Measurements from ENCODE around the gene ACTN1. TPM values are rescaled to one million over a fixed set of nuclear protein-coding genes. Genes with fewer than 3 reads are reported as not detected.

ACTN1 gene
- total RNA-seq, 1 experiment from 2014 or later: 212 TPM

DNA sequence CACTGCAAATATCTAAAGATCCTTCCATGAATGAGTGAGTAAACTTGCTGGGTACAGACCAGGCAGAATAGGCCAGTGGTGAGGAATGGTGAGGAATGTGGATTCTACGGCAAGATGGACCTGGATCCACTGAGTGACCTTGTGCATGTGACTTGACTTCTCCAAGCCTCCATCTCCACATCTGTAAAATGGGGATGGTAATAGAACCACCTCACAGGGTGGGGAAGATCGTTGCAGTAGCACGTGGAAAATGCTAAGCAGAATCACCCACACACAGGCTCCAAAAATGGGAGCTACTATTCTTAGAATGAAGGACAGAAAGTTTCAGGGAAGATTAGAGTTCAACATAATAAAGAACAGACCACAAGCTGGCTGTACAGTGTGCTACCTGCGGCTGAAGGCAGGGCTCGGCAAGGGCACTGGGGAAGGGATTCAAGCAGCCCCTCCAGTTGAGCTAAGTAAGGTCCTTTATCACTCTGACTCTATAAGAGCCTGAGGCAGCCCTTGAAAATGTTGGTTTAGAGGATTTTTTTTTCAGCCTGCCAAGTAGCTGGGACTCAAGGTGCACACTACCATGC is 47.5 kb downstream of the ACTN1 start:
- no peaks in the 10 kb centered on the region for H3K36me3 ChIP-seq (ENCODE audit: control insufficient read depth, insufficient read depth, low read length)

DNA sequence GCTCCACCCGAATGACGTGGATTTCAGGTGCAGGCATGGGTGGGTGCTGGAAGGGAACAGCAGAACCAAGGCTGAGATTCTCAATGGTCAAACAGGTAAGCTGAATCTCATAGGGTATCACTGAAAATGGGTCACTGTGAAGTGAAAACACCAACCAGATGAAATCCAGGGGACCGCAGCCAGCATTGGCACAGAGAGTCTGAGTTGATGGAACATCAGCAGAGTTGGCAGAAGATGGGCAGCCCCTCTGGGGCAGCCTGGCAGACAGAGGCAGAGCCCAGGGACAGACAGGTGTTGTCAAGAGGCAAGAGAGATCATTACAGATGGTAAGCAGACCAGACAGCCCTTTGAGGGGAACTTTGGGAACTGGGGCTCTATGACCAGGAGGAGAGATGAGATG is 48.0 kb downstream of the ACTN1 start:
- intact Hi-C loops (cut with micrococcal nuclease; ENCODE audit: unreplicated experiment): no loop called here
- Histone ChIP-seq H3K4me3 (ENCODE audit: low read depth in 2 of 2, low read length in 2 of 2) (no peak overlapping the region), H3K9me3 (ENCODE audit: control insufficient read depth, insufficient read depth, low read depth, low read length) (no peaks in the 10 kb centered on the region), H3K36me3 (ENCODE audit: control insufficient read depth, insufficient read depth, low read length) (no peaks in the 10 kb centered on the region), H3K27me3 (ENCODE audit: control insufficient read depth, insufficient read depth, low read length) (no peaks in the 10 kb centered on the region), H3K4me1 (ENCODE audit: control insufficient read depth, insufficient read depth, low read length) (peaks cover 15% of the 10 kb centered on the region), H3K27ac (ENCODE audit: low read length) (no peak overlapping the region)
- BruUV-seq (replicated peaks): no TSS peak
- ATAC-seq (no peak), DNase-seq (ENCODE audit: low read depth, low spot score) (no peak)
- in situ Hi-C loops (cut with HindIII; ENCODE audit: low pct_unique_long_range_greater_than_20kb, low sequenced_read_pairs): no loop called here
- CTCF ChIA-PET: no interaction called here
- POLR2A ChIA-PET: no interaction called here
- TF ChIP-seq, protein P1, sequence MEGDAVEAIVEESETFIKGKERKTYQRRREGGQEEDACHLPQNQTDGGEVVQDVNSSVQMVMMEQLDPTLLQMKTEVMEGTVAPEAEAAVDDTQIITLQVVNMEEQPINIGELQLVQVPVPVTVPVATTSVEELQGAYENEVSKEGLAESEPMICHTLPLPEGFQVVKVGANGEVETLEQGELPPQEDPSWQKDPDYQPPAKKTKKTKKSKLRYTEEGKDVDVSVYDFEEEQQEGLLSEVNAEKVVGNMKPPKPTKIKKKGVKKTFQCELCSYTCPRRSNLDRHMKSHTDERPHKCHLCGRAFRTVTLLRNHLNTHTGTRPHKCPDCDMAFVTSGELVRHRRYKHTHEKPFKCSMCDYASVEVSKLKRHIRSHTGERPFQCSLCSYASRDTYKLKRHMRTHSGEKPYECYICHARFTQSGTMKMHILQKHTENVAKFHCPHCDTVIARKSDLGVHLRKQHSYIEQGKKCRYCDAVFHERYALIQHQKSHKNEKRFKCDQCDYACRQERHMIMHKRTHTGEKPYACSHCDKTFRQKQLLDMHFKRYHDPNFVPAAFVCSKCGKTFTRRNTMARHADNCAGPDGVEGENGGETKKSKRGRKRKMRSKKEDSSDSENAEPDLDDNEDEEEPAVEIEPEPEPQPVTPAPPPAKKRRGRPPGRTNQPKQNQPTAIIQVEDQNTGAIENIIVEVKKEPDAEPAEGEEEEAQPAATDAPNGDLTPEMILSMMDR (IDR thresholded peaks at IDR 0.05): no peak
- no peak for TF ChIP-seq TCF7L2 (IDR thresholded peaks at IDR 0.05; ENCODE audit: low read depth, low read length)

More for the DNA sequence above, 47.5 kb downstream of the ACTN1 start:
- no peak for TF ChIP-seq SIN3A (IDR thresholded peaks at IDR 0.05; ENCODE audit: borderline replicate concordance, insufficient read depth, low read depth, low read length)
- no peak for TF ChIP-seq TCF7L2 (IDR thresholded peaks at IDR 0.05; ENCODE audit: low read depth, low read length)
- TF ChIP-seq, protein P1 (IDR thresholded peaks at IDR 0.05): no peak
- TF ChIP-seq POLR2AphosphoS5 (IDR thresholded peaks at IDR 0.05; ENCODE audit: low read depth, low read length): no peak
- TF ChIP-seq, protein P2, sequence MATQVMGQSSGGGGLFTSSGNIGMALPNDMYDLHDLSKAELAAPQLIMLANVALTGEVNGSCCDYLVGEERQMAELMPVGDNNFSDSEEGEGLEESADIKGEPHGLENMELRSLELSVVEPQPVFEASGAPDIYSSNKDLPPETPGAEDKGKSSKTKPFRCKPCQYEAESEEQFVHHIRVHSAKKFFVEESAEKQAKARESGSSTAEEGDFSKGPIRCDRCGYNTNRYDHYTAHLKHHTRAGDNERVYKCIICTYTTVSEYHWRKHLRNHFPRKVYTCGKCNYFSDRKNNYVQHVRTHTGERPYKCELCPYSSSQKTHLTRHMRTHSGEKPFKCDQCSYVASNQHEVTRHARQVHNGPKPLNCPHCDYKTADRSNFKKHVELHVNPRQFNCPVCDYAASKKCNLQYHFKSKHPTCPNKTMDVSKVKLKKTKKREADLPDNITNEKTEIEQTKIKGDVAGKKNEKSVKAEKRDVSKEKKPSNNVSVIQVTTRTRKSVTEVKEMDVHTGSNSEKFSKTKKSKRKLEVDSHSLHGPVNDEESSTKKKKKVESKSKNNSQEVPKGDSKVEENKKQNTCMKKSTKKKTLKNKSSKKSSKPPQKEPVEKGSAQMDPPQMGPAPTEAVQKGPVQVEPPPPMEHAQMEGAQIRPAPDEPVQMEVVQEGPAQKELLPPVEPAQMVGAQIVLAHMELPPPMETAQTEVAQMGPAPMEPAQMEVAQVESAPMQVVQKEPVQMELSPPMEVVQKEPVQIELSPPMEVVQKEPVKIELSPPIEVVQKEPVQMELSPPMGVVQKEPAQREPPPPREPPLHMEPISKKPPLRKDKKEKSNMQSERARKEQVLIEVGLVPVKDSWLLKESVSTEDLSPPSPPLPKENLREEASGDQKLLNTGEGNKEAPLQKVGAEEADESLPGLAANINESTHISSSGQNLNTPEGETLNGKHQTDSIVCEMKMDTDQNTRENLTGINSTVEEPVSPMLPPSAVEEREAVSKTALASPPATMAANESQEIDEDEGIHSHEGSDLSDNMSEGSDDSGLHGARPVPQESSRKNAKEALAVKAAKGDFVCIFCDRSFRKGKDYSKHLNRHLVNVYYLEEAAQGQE (IDR thresholded peaks at IDR 0.05; ENCODE audit: insufficient read depth in 1 of 2, low read depth in 2 of 2, low read length in 1 of 2): no peak
- ChIA-PET CTCF (no interaction called here), POLR2A (no interaction called here)
- Histone ChIP-seq H3K9me3 (ENCODE audit: control insufficient read depth, insufficient read depth, low read depth, low read length) (no peaks in the 10 kb centered on the region), H3K27me3 (ENCODE audit: control insufficient read depth, insufficient read depth, low read length) (no peaks in the 10 kb centered on the region), H3K27ac (ENCODE audit: low read length) (no peak overlapping the region), H3K4me1 (ENCODE audit: control insufficient read depth, insufficient read depth, low read length) (peaks cover 16% of the 10 kb centered on the region), H3K4me3 (ENCODE audit: low read depth in 2 of 2, low read length in 2 of 2) (no peak overlapping the region)
- intact Hi-C loops (cut with micrococcal nuclease; ENCODE audit: unreplicated experiment): no loop called here
- no TSS peak for BruUV-seq (replicated peaks)
- DNase-seq (ENCODE audit: low read depth, low spot score) (no peak), ATAC-seq (no peak)
- in situ Hi-C loops (cut with HindIII; ENCODE audit: low pct_unique_long_range_greater_than_20kb, low sequenced_read_pairs): no loop called here
